GM21360 (cell line): Measurements from ENCODE around the gene AIFM2.
"Not testable (repeated sequence)": the region's sequence is repeated elsewhere in the genome, so short reads cannot be mapped to it uniquely, and the experiment has no call there.

ENCODE experiments used
- ATAC-seq: cut with Tn5 transposase; IDR thresholded peaks from one replicate; pipeline ENCODE4 v1.9.1; 2021; ENCODE audit warnings: mild to moderate bottlenecking, moderate library complexity; ENCODE audit not compliant: unreplicated experiment

AIFM2 gene

GRCh38 chr10:70123817-70124216 lies 8.8 kb downstream of the AIFM2 start:
- no peak for ATAC-seq

- not testable (repeated sequence) for ATAC-seq
These were observed 9.5 kb downstream of the AIFM2 start for GRCh38 chr10:70123166-70123565.

- ATAC-seq: no peak
These were observed 9.9 kb downstream of the AIFM2 start for GRCh38 chr10:70122742-70123141.

- ATAC-seq: no peak
These were observed 11.2 kb downstream of the AIFM2 start for GRCh38 chr10:70121281-70121949.

GRCh38 chr10:70120417-70120816 lies 12.2 kb downstream of the AIFM2 start:
- ATAC-seq: no peak

GRCh38 chr10:70119623-70120022 lies 13.0 kb downstream of the AIFM2 start:
- ATAC-seq: no peak

- ATAC-seq: no peak
These were observed 13.4 kb downstream of the AIFM2 start for GRCh38 chr10:70119197-70119596.

GRCh38 chr10:70118196-70118595 lies 14.4 kb downstream of the AIFM2 start:
- ATAC-seq: no peak

- no peak for ATAC-seq
These were observed 15.0 kb downstream of the AIFM2 start for GRCh38 chr10:70117646-70118045.

GRCh38 chr10:70115948-70116682 lies 16.5 kb downstream of the AIFM2 start:
- no peak for ATAC-seq

- ATAC-seq: no peak
These were observed 17.7 kb downstream of the AIFM2 start for GRCh38 chr10:70114902-70115301.

GRCh38 chr10:70112071-70112470 lies 20.6 kb downstream of the AIFM2 start:
- ATAC-seq: no peak

GRCh38 chr10:70111496-70111895 lies 21.1 kb downstream of the AIFM2 start:
- ATAC-seq: no peak

- ATAC-seq: no peak
These were observed 23.4 kb downstream of the AIFM2 start for GRCh38 chr10:70109064-70109729.

- ATAC-seq: no peak
These were observed 25.4 kb downstream of the AIFM2 start for GRCh38 chr10:70106958-70107791.

- ATAC-seq: no peak
These were observed 31.0 kb downstream of the AIFM2 start for GRCh38 chr10:70101668-70102067.

- not testable (repeated sequence) for ATAC-seq
These were observed 31.5 kb downstream of the AIFM2 start for GRCh38 chr10:70101068-70101562.

- no peak for ATAC-seq
These were observed 34.4 kb downstream of the AIFM2 start for GRCh38 chr10:70098271-70098670.

- ATAC-seq: no peak
These were observed 35.2 kb downstream of the AIFM2 start for GRCh38 chr10:70097459-70097858.

- no peak for ATAC-seq
These were observed 35.8 kb downstream of the AIFM2 start for GRCh38 chr10:70096705-70097420.
